AG08396 (cell line): ENCODE data around the gene PRKCA.
"Not testable (repeated sequence)": the region's sequence is repeated elsewhere in the genome, so short reads cannot be mapped to it uniquely, and the experiment has no call there.

Source experiments
- DNase-seq: peaks from one replicate; pipeline ENCODE4 v3.0.0; 2012; ENCODE audit warnings: low spot score, mixed read lengths

The PRKCA gene

DNA sequence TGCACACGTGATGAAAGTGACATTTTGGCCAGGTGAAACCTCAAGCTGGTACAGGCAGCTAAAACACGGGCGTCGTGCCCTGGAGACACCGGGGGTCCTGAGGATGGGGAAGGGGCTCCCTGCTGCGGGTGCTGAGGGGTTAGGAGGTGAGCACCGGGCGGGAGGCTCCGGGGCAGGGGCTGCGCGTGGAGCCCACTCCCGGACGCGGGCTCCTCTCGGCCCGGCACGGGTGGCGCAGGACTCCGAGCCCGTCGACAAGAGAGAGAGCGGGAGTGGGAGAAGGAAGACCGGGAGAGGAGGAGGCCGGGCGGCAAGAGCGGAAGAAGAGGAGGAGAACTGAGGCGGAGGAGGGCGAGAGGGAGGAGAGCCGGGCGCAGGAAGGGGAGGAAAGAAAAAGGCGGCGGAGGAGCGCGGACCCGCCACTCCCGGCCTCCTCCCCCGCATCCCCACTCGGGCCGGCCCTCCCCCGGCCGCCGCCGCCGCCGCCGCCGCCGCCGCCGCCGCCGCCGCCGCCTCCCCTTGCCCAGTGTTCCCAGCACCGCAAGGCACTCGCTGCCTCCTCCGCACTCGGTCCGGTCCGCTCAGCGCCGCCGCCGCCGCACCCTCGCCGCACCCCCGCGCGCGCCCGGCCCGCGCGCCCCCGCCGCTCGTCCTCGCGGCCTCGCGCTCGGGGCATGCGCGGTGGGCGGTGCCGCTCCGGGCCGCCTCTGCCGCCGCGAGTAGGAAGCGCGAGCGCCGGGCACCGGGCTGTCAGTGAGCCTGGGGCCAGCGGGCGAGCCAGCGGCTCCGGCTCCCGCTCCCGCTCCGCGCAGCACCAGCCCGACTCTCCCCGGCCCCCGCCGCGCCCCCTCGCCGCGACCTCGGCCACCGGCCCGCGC lies at the start of gene PRKCA:
Gene PRKCA, plus strand, starts transcription at position 750 of the 878 bp plus-strand sequence.
- DNase-seq = peak; percentile 93

DNA sequence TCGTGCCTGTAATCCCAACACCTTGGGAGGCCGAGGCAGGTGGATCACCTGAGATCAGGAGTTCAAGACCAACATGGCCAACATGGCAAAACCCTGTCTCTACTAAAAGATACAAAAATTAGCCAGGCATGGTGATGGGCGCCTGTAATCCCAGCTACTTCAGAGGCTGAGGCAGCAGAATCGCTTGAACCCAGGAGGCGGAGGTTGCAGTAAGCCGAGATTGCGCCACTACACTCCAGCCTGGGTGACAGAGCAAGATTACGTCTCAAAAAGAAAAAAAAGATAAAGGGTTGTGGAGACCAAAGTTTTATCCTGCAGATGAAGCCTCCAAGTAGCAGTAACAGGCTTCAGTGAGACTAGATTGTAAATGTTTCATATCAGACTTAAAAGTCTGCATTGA lies 49.0 kb upstream of the PRKCA start:
- DNase-seq = not testable (repeated sequence)

GRCh38 chr17:66255112-66255511 lies 47.3 kb upstream of the PRKCA start:
- peak; percentile 56 for DNase-seq

- DNase-seq = no peak
Observed at GRCh38 chr17:66255527-66255971, 46.9 kb upstream of the PRKCA start.

DNA sequence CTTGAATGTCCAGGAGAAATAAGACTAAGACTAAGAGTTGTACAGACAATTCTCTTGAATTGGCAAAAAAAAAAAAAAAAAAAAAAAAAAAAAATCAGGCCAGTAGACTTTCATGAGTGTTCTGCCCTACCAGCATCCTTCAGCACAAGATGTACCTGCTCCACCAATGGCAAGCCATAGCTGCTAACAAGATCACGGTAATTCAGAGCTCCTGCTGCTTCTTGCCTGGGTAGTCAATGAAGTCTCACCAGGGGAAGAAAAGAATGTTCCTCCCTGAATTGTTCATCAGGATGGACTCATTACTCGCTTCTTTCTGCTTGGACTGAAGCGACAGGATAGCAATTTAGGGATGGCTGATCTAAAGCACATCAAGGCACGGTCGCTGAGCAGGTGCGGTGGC lies 42.1 kb upstream of the PRKCA start:
- DNase-seq = no peak

DNA sequence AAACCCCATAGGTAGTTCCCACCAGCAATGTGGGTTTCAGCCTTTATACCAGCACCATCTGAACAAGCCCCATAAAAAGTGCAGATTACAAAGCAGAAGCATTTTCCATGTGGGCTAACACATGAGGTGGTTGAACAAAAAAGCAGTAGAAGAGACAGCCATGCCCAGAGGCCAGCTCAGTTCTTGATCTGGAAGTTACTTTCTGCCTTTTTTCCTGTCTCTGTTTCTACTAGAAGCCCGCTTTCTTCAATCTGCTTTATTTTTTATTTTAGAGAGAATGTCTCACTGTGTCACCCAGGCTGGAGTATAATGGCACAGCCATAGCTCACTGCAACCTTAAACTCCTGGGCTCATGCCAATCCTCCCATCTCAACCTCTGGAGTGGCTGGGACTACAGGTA lies 41.7 kb upstream of the PRKCA start:
- DNase-seq = no peak

DNA sequence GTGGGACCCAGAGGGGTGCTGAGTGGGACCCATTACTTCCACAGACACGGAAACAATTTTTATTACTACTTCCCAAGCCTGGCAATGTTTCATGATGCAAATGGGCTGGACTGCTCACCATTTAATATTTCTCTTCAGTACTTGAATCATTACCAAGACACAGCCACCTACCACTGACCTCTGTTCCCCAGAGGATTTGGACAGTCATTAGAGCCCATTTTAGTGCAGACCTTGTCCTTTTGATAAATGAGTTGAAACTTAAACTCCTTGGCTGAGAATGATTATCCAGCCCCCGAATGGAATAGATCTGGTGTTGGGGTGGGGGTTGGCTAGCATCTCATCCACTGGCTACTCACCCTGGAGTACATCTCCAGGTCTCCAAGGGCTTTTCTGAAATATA lies 39.6 kb upstream of the PRKCA start:
- DNase-seq = no peak

DNA sequence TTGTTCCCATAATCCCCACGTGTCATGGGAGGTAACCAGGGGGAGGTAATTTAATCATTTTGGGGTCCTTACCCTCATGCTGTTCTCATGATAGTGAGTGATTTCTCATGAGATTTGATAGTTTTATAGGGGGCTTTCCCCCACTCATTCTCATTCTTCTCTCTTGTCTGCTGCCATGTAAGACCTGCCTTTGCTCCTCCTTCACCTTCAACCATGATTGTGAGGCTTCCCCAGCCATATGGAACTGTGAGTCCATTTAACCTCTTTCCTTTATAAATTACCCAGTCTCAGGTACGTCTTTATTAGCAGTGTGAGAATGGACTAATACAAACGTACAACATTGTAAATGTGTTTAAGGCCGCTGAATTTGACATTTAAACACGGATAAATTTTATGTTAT lies 37.7 kb upstream of the PRKCA start:
- DNase-seq = no peak

DNA sequence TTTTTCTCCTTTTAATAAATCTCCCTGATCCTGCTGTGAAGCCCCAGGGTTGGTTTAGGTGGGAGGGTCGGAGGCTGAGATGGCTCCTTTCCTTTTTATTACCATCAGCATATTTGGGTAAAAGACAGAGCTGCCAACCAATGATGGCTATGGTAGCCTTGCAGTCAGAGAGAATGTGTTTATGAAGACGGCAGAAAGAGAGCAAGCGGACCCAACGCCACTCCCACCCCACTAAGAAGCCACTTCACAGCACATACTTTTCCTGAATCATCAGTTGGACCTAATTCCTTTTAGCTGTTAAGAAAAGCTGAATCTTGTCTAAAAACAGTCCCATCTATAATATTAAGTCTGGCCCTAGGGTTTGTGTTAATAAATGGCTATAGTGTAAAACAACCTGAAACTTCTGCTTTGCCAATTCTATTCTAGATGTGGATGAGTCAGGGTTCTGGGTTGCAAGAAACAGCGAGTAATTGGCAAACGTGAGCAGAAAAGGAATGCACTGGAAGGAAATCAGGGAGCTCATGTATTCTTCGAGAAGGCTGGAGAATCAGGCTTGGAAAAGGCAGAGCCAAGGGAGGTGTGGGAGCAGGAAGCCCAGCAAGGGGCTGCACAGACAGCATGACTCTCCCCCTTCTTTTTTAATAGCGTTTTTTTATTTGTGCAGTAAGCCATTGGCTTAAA lies 34.0 kb upstream of the PRKCA start:
- DNase-seq = peak; percentile 72

DNA sequence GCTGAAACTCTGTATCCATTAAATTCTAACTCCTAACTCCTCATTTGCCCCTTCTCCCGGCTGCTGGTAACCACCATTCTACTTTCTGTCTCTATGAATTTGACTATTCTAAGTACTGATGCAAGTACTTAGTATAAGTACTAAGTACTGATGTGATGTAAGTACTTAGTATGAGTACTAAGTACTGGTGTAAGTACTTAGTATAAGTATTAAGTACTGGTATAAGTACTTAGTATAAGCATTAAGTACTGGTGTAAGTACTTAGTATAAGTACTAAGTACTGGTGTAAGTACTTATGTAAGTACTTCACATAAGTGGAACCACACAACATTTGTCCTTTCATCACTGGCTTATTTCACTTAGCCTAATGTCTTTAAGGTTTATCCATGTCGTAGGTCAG lies 32.3 kb upstream of the PRKCA start:
- no peak for DNase-seq

DNA sequence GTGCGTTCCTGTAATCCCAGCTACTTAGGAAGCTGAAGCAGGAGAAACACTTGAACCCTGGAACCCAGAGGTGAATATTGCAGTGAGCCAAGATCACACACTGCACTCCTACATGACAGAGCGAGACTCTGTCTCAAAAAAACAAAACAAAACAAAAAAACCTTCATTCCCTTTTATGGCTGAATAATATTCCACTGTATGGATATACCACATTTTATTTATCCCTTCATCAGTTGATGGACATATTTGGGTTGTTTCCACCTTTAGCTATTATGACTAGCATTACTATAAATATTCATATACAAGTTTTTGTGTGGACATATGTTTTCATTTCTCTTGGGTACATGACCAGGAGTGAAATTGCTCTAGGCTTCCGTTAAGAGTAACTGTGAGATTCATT lies 30.9 kb upstream of the PRKCA start:
- DNase-seq = no peak

DNA sequence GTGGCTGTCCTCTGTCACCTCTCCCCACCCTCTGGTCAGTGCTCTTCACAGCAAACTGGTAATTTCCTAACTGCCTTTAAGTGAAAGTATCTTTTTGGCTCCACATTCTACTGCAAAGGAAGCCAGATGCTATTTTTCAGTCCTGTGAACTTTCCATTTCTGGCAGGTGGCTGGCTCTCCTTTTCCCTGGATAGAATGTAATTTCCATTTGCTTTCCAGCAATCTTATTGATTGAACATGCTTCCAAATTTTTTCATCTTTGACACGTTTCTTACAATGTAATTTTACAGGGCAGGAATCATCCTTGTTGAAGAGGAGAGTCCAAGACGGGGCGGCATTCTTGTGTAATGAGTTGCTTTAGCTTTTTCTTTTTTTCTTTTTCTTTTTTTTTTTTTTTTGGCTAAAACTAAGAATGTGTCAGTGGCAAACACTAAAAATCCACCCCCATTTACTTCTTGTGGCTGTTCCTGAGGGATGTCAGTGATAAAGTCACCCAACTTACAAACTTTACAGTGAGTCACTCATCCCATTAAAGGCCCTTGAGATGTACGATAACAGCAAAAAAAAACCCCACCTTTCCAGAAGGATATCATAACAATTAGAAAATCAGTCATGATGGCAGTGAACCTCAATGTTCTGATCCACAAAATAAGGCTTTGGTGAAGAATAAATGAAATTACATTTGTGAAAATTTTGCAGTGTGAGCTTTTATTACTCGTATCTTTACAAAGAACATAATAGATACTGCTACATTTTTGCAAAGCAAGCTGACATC lies 29.4 kb upstream of the PRKCA start:
- peak; percentile 67 for DNase-seq

DNA sequence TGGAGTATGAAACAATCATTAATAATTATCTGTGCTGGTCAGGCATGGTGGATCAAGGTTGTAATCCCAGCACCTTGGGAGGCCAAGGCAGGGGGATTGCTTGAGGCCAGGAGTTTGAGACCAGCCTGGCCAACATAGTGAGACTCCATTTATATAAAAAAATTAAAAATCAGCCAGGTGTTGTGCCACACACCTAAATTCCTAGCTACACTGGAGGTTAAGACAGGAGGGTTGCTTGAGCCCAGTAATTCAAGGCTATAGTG lies 28.9 kb upstream of the PRKCA start:
- DNase-seq = no peak

DNA sequence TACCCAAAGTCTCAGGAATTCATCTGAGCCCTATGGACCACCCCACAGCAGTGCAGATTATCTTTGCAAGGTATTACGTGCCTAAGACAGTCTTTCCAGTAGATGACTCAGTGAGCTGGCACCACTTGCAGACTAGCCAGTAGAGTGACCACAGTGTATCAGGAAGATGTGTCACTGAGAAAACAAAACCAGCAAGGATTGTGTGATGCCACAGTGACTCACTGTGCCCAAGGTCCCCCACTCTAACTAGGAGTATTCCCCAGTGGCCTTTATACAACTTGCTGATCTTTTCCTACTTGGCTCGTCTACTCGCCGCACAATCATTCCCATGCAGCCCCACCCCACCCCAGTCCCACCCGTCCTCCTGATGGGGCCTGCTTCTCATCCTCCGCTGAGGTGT lies 26.8 kb upstream of the PRKCA start:
- DNase-seq = peak; percentile 66

DNA sequence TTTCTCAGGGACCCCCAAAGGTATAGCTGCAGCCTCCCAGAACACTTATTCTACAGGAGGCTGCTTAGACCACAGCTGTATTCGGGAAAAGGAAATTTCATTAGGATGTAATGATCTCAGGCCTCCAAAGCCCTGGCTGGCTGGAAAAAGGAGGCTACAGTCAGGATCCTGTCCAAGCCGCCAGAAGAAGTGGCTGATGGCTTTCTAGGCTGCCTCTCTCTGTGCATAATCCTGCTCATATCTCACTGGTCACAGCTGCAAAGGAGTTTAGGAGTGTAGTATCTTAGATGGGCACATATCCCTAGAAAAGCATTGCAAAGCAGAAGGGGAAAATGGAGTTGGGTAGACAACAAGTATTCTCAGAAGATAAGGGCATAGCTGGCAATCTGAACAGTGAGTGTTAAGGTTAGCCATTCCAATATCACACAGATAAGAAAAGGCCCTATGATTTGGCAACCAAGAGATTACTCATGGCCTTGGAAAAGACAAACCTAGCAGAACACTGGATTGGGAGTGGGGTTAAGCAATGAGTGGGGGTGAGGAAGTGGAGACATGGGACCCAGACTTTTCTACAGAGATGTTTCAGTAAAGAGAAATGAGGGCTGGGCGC lies 26.0 kb upstream of the PRKCA start:
- DNase-seq = no peak

GRCh38 chr17:66277191-66277590 lies 25.2 kb upstream of the PRKCA start:
- DNase-seq = no peak

- no peak for DNase-seq
Observed at GRCh38 chr17:66281661-66282369, 20.6 kb upstream of the PRKCA start.

GRCh38 chr17:66283296-66283934 lies 19.0 kb upstream of the PRKCA start:
- no peak for DNase-seq

- DNase-seq = no peak
Observed at GRCh38 chr17:66283971-66284370, 18.4 kb upstream of the PRKCA start.

- no peak for DNase-seq
Observed at GRCh38 chr17:66285149-66285548, 17.3 kb upstream of the PRKCA start.

DNA sequence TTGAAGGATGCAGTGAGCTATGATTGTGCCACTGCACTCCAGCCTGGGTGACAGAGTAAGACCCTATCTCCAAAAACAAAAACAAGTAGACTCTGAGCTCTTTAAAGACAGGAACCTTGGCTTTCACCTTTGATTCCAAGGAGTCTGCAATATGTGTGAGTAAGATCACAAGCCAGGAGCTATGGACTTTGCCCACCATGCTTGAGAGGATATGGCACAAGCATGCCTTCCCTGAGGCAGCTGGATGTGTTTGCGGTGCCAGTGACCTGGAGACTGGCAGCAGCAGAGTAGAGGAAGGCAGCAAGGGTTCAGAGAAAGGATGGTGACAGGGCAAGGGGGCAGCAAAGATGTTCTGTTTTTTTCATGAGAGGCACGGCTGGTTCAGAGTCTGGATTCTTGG lies 14.5 kb upstream of the PRKCA start:
- no peak for DNase-seq
